Measurements from ENCODE around the gene LAMA4.

DNA sequence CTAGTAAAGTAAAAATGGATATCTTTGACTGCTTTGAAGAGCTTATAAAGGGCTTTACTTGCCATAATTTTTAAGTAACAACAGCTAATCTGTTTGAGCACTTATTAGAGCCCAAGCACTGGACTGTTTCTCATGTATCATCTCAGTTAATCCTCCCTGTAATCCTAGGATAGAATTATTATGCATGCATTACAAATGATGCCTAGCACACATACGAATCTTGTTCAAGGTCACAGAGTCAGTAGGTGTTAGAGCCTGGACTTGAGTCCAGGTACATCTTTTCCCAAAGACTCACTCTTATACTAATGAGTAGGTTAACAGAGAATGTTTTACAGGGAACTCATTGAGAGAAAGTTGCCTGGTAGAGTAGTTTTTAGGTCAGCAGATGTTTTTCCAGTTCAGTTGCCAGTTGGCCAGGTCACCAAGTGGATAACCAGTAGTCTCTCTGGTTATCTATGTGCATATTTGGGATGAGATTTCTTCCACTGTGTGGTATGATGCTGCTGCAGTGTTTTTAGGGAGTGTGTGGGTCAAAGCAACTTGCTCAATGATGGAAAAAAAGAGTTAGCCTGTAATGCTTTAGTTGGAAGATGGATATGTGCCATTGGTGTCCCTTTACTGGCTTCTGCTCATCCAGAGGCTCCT is 32.3 kb upstream of the LAMA4 start:
- TF ChIP-seq CTCF (IDR thresholded peaks at IDR 0.05): no peak
- no peak for TF ChIP-seq POLR2AphosphoS5 (IDR thresholded peaks at IDR 0.05; ENCODE audit: low read depth, low read length)
- no peak for TF ChIP-seq REST (IDR thresholded peaks at IDR 0.05; ENCODE audit: insufficient read depth in 1 of 2, low read depth in 2 of 2, low read length in 1 of 2)
- no peak for TF ChIP-seq TCF7L2 (IDR thresholded peaks at IDR 0.05; ENCODE audit: low read depth, low read length)
- no peak for TF ChIP-seq SIN3A (IDR thresholded peaks at IDR 0.05; ENCODE audit: borderline replicate concordance, insufficient read depth, low read depth, low read length)

Data from Panc1 (cell line).